ENCODE results near the gene SMIM22.

GRCh38 chr16:4798456-4798855, 3.3 kb downstream of the SMIM22 start:
- no peak for TF ChIP-seq CTCF (IDR thresholded peaks at IDR 0.05)
- TF ChIP-seq POLR2AphosphoS5 (IDR thresholded peaks at IDR 0.05) = no peak
